ENCODE data around the gene PRKAB1.
A peak's percentile ranks its signal among the peaks of the same experiment; 100 is the strongest.

PRKAB1 gene

GRCh38 chr12:119664642-119665041 lies 3.3 kb upstream of the PRKAB1 start:
- no peak for DNase-seq

GRCh38 chr12:119665164-119665929 lies 2.6 kb upstream of the PRKAB1 start:
- DNase-seq, result no peak

GRCh38 chr12:119666226-119666795 lies 1.6 kb upstream of the PRKAB1 start:
- no peak for DNase-seq

- DNase-seq, result peak; percentile 24
Observed at GRCh38 chr12:119666900-119667576, 895 bp upstream of the PRKAB1 start.

- DNase-seq, result no peak
Observed at GRCh38 chr12:119668324-119668841, 450 bp downstream of the PRKAB1 start.

GRCh38 chr12:119669744-119670472 lies 2.0 kb downstream of the PRKAB1 start:
- DNase-seq, result no peak

- DNase-seq, result no peak
Observed at GRCh38 chr12:119671070-119671469, 3.1 kb downstream of the PRKAB1 start.

GRCh38 chr12:119672194-119672593 lies 4.3 kb downstream of the PRKAB1 start:
- DNase-seq, result no peak

- peak; percentile 25 for DNase-seq
Observed at GRCh38 chr12:119673634-119674033, 5.7 kb downstream of the PRKAB1 start.

GRCh38 chr12:119674560-119674959 lies 6.6 kb downstream of the PRKAB1 start:
- DNase-seq, result no peak

GRCh38 chr12:119676022-119676421 lies 8.1 kb downstream of the PRKAB1 start:
- no peak for DNase-seq

GRCh38 chr12:119676573-119676972 lies 8.6 kb downstream of the PRKAB1 start:
- no peak for DNase-seq

- DNase-seq, result no peak
Observed at GRCh38 chr12:119678459-119678858, 10.5 kb downstream of the PRKAB1 start.

- DNase-seq, result no peak
Observed at GRCh38 chr12:119679081-119679480, 11.1 kb downstream of the PRKAB1 start.

GRCh38 chr12:119679490-119679889 lies 11.6 kb downstream of the PRKAB1 start:
- DNase-seq, result no peak

GRCh38 chr12:119681111-119681510 lies 13.2 kb downstream of the PRKAB1 start:
- no peak for DNase-seq

- DNase-seq, result no peak
Observed at GRCh38 chr12:119681728-119682638, 14.1 kb downstream of the PRKAB1 start.

GRCh38 chr12:119682639-119683252 lies 14.8 kb downstream of the PRKAB1 start:
- no peak for DNase-seq

- no peak for DNase-seq
Observed at GRCh38 chr12:119683413-119683812, 15.5 kb downstream of the PRKAB1 start.

- DNase-seq, result no peak
Observed at GRCh38 chr12:119683816-119684215, 15.9 kb downstream of the PRKAB1 start.

GRCh38 chr12:119684711-119685369 lies 16.9 kb downstream of the PRKAB1 start:
- DNase-seq, result no peak
